Stimulated activated CD8-positive, alpha-beta memory T cell treated with anti-CD3 and anti-CD28 coated beads, Interleukin-4, amount 100 ng/mL, for 48 hours (primary cell): Measurements from ENCODE around the gene EPHA6.
"Not testable (repeated sequence)": the region's sequence is repeated elsewhere in the genome, so short reads cannot be mapped to it uniquely, and the experiment has no call there.

Experiments used
- DNase-seq: peaks from one replicate; pipeline ENCODE4 v3.0.0-alpha.2; 2020

EPHA6 gene

DNA sequence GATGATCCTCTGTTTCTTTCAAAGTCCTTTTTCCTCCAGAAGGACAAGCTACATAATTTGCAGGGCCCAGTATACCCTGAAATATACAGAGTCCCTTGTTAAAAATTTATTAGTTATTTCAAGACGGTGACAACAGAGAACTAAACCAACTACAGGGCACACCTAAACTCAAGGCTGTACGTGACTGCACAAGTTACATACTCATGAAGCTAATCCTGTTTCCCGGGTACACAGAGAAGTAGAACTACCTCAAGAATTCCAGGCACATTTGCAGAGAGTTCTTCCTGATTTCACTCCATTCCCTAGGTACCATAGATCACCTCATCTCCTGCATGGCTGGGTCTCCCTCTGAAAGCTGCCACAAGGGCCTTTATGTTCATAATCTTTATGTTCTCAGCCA is 670.8 kb downstream of the EPHA6 start:
- no peak for DNase-seq

DNA sequence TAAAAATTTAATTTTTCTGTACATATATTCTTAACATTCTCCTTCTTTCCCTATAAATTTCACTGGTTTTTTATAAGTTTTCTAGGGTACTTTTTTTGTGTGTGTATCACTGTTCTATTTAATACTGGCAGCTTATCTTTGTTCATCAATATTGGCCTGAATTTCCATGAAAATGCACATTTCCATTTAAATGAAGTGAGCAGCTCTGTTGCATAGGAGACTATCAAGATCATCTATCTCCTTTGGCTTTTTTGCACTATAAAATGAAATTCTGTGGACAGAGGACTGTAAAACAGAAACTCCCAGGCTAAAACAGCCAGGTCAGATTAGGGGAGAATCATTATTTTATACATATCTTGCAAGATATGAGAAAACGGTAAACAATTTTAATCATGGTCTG is 673.2 kb downstream of the EPHA6 start:
- no peak for DNase-seq

DNA sequence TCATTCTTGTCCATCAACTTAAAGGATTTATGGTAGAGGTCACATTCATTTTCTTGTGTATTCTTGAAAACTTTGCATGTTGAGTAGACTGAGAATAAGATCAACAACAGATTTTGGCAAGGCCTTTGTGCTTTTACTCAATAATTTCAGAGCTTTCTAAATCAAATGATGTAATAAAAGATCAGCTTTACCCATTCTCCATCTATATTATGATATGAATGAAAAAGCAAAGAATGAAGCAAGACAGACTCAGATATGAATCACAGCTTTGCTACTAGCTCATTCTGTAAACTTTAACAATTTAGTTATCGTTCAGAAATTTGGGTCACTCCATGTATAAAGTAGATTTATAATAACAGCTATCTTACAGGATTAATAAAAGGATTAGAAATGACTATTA is 674.3 kb downstream of the EPHA6 start:
- no peak for DNase-seq

DNA sequence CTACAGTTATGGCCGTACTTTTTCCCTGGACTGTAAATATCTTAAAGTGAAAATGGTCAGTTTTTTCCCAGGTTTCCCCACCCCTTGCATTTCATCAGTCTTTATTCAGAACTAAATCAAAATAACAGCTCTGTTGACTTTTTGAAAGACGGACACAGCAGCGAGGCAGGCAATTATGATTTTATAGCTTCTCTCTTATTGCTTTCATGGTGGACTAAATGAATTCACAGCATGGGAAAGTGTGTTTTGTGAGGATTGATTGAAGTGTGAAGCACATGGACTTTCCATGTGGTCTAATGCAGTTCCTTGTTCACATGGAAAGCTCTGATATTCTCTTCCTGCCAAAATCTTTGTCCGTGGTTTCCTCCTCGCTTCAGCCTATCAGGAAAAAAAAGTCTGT is 681.5 kb downstream of the EPHA6 start:
- DNase-seq, result no peak

DNA sequence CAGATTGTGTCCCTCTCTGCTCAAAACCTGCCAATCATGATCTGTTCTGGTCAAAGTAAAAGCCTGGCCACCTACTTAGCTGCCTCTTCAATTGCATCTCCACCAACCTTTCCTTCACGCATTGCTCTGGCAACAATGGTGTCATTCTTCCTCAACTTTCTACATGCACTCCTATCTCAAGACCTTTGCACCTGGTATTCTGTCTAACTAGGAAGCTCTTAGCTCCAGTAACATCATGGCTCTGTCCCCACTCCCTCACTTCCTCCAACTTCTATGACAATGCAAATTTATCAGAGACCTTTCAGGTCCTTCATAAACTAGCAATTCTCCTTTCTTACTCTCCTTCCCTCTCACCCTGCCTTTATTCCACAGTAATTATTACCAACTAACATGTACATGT is 682.7 kb downstream of the EPHA6 start:
- DNase-seq, result no peak

DNA sequence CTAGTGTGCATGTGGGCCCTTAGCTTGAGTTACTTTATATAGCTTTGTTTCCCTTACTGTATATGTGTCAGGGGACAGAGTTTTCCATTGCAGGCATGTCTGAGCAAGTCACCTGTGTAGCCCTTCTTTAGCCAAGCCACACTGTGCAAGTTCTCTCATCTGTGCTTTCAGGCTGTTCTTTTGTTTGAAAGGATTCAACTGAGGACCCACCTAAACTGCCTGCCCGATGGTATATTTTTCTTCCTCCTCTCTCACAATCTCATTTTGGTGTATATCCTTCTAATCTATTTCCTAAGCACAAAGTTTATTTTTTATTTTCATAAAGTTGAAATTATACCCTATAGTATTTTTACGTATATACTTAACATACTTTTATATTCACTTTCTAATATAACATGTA is 690.1 kb downstream of the EPHA6 start:
- no peak for DNase-seq

DNA sequence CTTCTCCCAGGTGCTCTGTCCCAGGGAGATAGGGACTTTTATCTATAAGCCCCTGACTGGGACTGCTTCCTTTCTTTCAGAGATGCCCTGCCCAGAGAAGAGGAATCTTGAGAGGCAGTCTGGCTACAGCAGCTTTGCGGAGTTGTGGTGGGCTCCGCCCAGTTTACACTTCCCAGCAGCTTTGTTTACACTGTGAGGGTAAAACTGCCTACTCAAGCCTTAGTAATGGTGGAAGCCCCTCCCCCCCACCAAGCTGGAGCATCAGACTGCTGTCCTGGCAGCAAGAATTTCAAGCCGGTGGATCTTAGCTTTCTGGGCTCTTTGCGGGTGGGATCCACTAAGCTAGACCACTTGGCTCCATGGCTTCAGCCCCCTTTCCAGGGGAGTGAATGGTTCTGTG is 696.4 kb downstream of the EPHA6 start:
- no peak for DNase-seq

DNA sequence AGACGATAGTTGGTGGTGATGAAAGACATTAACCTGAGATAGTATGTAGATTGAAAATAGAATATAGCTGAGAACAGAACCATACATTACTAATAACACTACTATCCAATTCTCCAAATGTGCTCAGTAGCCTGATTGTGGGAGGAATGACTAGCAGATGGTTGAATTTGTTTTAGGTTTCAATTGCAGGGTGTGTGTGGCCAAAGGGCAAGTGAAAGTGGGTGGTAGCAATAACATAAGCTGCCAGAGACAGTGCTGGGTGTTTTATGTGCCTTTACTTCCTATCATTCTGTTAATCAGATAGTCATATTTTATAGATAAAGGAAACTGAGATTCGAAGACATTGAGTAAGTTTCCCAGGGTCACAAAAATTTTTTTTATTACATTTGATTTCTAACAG is 700.7 kb downstream of the EPHA6 start:
- no peak for DNase-seq

DNA sequence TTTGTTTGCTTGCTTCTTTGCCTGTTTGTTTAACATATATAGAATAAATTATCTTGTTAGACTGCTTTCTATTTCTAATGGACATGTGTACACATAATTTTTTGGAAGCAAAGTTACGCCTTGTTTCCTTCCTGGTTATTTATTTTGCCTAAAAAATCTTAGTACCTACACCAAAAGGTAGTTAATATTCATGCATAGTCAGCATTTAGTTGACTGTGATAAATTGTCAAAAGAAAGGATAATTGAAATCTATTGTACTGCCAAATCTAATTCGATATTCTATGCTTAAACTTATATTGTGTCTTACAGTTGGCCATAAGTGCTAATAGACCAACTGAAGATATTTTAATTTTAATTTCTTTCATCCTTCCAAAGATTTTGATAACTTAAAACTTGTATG is 716.3 kb downstream of the EPHA6 start:
- no peak for DNase-seq

DNA sequence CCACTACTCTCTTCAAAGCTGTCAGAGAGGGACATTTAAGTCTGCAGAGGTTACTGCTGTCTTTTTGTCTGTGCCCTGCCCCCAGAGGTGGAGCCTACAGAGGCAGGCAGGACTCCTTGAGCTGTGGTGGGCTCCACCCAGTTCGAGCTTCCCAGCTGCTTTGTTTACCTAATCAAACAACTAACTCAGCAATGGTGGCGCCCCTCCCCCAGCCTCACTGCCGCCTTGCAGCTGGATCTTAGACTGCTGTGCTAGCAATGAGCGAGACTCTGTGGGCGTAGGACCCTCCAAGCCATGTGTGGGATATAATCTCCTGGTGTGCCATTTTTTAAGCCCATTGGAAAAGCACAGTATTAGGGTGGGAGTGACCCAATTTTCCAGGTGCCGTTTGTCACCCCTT is 733.2 kb downstream of the EPHA6 start:
- not testable (repeated sequence) for DNase-seq

DNA sequence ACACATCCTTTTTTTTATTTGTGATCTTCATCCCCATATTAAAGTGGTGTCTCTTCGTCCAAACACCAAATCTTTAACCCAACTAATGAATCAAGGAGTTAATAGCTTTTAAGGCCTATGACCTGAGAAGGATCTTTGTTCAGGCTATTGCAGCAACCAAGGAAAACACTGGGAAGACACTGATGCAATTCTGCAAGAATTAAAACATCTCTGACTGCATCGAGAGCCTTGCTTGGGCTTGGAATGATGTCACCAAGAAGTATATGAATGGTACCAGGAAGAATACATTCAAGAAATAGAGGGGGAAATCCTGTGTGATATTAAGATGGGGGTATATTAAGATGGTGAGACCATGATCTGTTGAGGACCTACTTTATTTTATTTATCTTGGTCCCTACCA is 736.0 kb downstream of the EPHA6 start:
- DNase-seq, result no peak

DNA sequence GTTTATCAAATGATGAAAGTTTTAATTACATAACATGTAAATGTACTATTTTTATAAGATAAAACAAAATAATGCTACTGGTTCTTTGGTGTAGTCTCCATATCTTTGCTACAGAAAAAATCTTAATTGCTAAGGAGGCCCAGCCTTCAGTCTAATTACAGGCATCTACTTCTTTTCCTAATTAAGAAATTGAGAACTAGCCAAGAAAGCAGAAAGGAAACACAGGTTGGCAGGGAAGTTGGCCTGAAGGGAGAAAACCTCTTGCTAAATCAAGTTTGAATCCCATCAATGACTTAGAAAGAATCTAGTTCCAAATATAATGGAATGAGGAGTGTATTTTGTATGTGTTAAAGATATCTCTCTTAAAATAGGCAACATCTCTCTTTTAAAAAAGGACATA is 737.8 kb downstream of the EPHA6 start:
- DNase-seq, result no peak

DNA sequence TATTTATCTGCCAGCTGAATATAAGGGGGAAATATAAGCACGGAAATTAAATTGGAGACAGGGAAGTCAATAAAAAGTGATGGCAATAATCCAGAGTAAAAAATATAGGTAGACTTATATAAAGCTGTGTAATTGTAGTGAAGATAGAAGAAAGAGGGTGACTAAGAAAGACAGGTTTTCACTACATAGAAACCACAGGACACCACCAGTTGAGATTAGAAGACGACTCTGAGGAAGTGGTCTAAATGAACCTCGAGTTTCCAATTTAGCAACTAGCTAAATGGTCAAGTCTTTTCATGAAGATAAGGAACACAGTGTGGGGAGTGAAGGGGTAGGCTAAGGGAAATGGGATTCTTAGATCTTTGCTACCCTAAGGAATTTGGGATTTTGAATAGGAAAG is 761.3 kb downstream of the EPHA6 start:
- no peak for DNase-seq

DNA sequence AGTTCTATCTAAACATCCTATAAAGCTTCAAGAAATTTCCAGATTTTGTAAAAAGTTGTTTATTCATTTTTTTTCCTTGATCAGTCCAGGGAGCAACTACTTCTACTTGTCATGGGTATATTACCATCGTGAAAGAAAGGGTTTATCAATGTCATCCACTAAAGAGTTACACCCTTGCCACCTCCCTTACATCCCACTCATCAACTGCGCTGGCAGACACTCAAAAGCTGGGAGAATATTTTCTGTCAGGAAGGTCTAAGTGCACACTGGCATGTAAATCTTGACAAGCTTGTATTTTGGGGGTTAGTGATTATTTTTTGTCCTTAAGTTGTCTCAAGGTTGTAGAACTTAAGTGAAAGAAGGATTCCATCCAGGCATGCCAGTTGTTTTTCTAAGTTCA is 761.8 kb downstream of the EPHA6 start:
- DNase-seq, result no peak

DNA sequence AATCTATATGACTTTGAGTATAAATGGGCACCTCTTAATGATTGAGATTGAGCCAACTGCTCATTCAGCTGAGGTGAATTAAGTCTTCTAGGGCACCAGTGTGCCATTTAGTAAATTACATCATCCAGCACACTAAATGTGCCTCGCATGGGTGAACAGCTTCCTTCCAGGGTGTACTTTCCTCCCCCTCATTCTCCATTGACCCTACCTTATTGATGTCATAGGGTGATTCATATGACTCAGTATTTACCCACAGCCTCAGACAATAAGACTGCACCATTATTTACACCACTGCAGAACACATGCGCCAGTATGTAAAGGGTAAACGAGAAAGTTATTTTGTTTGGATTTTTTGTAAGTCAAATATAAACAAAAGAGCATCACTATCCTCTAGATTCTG is 765.0 kb downstream of the EPHA6 start:
- DNase-seq, result no peak

DNA sequence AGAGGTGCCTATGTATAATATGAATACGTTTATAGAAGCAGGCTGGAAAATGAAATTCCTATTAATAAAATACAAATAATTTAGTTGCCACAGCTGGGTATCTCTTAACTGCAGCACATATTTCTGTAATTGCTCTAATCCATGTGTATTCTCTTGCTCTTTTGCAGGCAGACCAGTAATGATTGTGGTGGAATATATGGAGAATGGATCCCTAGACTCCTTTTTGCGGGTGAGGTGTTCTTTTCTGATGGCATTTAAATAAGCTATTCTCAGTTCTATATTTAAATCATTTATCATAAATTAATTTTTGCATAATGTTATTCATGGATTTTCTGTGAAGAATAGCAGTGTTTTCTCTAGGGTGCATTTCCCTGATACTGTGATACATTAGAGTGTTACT is 796.2 kb downstream of the EPHA6 start:
- DNase-seq, result no peak

DNA sequence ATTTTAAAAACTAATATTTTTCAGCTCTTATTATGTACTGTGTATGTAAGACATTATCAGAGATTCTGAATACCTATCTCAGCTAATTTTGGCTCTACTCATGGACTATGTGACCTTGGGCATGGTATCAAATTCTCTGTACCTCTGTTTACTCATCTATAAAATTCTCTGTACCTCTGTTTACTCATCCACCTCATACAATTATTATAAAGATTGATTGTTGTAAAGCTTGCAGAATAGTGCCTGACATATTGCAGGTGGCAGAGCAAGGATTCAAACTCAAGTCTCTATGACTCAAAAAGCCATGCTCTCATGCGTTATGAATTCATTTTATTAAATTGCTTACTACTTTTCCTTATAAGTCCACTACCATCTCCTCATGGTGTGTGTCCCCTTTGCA is 798.2 kb downstream of the EPHA6 start:
- no peak for DNase-seq

DNA sequence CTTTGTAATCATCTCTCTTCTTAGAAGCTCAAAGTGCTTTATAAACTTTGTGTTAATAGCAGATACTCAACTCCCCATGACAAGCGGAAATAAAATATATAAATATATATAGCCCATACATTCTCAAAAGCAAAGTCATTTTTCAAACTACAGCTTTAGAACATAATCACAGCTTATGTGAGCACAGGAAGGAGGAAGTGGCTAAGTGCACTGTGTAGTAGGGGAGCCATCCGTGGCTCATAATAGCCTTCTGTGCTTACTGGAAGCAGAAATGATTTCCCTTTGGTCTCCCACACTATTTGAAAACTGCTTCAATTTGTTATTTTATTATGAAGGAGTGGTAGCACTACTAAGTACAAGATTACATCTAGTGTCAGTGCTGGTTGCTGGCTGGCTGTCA is 798.7 kb downstream of the EPHA6 start:
- DNase-seq, result no peak

DNA sequence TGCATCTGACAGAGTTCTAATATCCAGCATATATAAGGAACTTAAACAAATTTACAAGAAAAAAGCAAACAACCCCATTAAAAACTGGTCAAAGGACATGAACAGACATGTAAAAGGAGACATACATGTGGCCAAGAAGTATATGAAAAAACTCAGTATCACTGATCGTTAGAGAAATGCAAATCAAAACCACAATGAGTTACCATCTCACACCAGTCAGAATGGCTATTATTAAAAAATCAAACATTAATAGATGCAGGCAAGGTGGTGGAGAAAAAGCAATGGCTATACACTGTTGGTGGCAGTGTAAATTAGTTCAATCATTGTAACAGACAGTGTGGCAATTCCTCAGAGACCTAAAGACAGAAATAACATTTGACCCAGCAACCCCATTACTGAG is 806.1 kb downstream of the EPHA6 start:
- not testable (repeated sequence) for DNase-seq

DNA sequence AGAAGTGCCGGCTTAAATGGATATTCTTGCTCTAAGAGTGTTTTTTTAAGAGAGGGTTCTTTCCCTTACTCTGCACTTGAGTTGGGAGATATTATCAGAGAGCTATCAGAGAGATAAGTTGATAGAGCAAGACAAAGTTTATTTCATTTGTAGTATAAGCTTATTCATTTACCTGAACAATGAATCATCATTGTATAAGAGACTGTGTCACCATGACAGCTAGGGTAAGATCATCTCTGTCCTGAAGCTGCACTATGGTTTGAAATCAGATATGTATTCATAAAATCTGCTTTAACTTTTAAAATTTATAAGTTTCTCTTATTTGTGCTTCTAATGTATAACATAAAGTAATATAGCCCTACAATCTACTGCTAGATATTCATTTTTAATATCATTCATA is 822.1 kb downstream of the EPHA6 start:
- no peak for DNase-seq

DNA sequence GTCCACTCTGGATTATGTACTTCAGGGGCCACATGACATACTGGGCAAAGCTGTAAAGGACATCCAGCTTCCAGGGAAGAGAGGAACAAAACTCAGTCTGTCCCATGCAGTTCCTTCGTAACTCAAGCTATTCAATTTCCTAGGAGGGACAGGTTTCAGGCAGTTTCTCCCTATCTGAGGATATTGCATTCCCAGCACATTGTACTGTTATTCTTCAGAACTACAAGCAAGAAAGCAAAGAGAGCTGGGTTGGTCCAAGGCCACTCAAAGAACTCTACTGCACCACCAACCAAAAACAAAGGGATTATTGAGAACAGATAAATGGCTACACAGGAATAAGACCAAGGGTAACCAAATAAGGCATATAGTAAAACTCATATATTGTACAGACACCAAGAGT is 832.5 kb downstream of the EPHA6 start:
- DNase-seq, result no peak

DNA sequence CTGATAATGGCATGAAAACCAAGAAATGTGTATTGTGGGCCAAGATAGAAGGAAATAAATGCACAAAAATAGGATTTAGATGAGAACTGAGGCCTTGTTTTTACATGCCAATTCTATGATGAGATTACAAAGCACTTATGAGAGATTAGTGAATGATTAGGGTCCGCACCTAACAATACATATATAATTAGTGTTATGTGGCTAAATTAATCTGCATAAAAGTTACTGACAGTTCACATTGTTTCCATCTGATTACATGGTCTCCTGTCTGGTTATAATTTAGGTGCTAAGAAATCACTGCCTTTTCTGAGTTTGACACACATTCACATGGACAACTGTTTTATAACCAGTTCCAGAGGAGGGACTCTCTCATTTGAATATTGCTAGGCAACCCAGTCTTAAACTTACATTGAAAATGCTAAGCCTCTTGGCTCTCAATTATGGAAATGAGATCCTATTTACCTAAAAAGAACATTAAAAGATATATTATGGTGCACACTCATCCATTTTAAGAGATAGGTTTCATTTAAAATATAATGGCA is 833.1 kb downstream of the EPHA6 start:
- no peak for DNase-seq

DNA sequence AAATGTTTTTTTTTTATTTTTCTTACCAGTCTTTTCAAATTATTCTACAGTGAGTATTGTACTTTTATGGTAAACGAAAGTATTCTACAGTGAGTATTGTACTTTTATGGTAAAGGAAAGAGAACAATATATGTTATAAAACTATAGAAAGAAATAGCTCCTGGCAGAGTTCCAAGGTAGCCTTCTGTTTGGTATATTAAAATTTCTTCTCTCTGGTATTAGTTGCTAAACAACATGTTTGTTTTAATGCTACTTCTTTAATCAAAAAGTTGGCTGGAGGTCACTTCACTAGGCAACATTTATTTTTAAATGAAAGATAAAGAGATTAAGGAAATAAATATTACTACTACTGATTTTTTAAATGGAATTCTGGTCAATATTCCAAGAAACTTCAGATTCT is 841.6 kb downstream of the EPHA6 start:
- no peak for DNase-seq

DNA sequence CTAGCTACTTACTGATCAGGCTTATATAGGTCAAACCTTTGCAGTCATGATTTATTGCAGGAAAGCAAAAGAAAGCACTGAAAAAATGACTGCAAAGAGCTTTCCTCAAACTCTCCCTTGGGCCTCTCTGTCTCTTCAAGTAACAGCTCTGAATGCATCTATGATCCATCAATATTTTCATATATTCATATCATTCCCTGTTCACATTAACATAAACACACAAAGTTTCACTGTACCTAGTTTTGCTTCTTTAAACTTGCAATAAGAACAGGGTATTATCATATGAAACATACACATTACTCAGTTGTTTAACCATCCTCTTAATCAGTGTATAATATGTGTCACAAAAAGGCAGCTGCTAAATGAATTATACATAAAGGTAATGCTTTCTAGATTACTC is 842.2 kb downstream of the EPHA6 start:
- DNase-seq, result no peak

DNA sequence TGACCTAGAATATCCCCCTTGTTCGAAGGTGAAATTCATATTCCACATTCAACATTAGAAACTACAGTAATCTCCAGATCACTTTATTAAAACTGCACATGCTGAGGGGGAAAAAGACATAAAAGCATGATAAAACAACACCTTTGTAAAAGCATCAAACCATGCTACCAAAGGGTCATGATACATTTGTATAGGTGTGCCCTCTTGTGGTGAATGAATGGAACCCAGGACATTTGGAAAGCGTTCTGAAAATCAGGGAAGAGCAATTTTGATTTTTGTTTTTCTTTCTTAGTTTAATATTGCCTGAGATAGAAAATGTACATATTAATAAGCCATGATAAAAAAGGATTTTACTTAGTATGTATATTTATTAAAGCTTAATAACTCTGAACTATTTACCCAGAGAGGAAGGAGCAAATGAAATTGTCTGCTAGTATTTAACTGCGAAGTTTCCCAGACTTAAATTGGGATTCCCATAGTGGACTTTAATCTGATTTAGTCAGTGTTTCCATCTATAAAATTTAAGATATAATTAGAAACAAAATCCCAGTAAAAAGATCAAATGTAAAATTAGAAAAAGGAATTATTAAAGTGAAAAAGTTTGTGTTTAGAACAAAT is 844.4 kb downstream of the EPHA6 start:
- DNase-seq, result no peak

DNA sequence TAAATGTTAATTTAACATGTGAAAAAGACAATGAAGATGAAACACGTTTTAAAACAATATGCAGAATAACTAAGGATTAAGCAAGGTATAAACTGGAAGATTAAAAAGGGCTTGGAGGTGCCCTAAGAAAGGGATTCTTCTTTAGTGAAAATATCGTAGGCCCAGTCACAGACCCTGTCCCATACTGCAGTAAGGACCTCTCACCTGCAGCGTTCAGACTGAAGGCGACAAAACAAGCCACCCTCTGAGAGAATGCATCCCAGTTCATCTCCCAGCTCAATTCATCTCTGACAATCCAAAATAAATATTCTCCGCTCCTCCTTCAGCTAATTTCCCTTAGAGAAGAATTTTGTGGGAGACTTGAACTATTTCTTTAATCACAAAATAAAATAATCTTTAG is 847.9 kb downstream of the EPHA6 start:
- no peak for DNase-seq
